ENCODE measurements around the gene ZNF565.

DNA sequence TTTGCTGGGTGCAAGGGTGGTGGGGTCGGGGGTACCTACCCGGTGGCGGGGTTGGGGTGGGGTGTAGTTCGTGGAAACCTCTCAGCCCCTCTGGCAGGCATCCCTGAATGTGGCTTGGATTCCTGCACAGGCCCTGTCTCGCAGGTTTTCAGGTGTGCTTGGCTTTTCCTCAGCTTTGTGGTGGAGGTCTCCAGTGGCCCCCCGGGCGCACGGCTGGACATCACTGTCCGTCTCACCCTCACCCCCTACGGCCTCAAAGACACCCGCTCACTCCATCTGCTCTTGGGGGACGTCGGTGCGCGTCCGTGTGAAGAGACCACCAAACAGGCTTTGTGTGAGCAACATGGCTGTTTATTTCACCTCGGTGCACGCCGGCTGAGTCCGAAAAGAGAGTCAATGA is 44.7 kb upstream of the ZNF565 start:
- TF ChIP-seq POLR2AphosphoS5 (IDR thresholded peaks at IDR 0.05; ENCODE audit: insufficient read depth in 1 of 2, low read depth in 1 of 2), result no peak
- TF ChIP-seq, protein P1, sequence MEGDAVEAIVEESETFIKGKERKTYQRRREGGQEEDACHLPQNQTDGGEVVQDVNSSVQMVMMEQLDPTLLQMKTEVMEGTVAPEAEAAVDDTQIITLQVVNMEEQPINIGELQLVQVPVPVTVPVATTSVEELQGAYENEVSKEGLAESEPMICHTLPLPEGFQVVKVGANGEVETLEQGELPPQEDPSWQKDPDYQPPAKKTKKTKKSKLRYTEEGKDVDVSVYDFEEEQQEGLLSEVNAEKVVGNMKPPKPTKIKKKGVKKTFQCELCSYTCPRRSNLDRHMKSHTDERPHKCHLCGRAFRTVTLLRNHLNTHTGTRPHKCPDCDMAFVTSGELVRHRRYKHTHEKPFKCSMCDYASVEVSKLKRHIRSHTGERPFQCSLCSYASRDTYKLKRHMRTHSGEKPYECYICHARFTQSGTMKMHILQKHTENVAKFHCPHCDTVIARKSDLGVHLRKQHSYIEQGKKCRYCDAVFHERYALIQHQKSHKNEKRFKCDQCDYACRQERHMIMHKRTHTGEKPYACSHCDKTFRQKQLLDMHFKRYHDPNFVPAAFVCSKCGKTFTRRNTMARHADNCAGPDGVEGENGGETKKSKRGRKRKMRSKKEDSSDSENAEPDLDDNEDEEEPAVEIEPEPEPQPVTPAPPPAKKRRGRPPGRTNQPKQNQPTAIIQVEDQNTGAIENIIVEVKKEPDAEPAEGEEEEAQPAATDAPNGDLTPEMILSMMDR (IDR thresholded peaks at IDR 0.05), result no peak
